Ishikawa (cell line): ENCODE results near the gene SEMA4A.

ENCODE experiments used
- CEBPB ChIP-seq: IDR thresholded peaks from 2 replicates; pipeline ENCODE4 v1.6.1; 2012
- CREB1 ChIP-seq: IDR thresholded peaks from 2 replicates; pipeline ENCODE4 v1.6.1; 2012; ENCODE audit warnings: low read depth
- EGR1 ChIP-seq: IDR thresholded peaks from 2 replicates; pipeline ENCODE4 v1.6.1; 2012
- EP300 ChIP-seq: IDR thresholded peaks from 2 replicates; pipeline ENCODE4 v1.6.1; 2012; ENCODE audit warnings: borderline replicate concordance
- FOXM1 ChIP-seq: IDR thresholded peaks from 2 replicates; pipeline ENCODE4 v1.6.1; 2012; ENCODE audit warnings: low read depth, borderline replicate concordance
- NFIC ChIP-seq: IDR thresholded peaks from 2 replicates; pipeline ENCODE4 v1.6.1; 2012
- RAD21 ChIP-seq: IDR thresholded peaks from 2 replicates; pipeline ENCODE4 v1.6.1; 2012; ENCODE audit warnings: low read depth
- TAF1 ChIP-seq: IDR thresholded peaks from 2 replicates; pipeline ENCODE4 v1.6.1; 2012; ENCODE audit warnings: low read depth, mild to moderate bottlenecking
- TCF12 ChIP-seq: IDR thresholded peaks from 2 replicates; pipeline ENCODE4 v1.6.1; 2012; ENCODE audit warnings: low read depth
- TEAD4 ChIP-seq: IDR thresholded peaks from 2 replicates; pipeline ENCODE4 v1.6.1; 2012
- YY1 ChIP-seq: IDR thresholded peaks from 2 replicates; pipeline ENCODE4 v1.6.1; 2012; ENCODE audit warnings: low read depth
- TF ChIP-seq, protein P1 (sequence below): IDR thresholded peaks from 2 replicates; pipeline ENCODE4 v1.6.1; 2012
- TF ChIP-seq, protein P2 (sequence below): IDR thresholded peaks from 2 replicates; pipeline ENCODE4 v1.6.1; 2012; ENCODE audit warnings: low read depth, mild to moderate bottlenecking
- TF ChIP-seq, protein P3 (sequence below): IDR thresholded peaks from 2 replicates; pipeline ENCODE4 v1.6.1; 2012

SEMA4A gene

DNA sequence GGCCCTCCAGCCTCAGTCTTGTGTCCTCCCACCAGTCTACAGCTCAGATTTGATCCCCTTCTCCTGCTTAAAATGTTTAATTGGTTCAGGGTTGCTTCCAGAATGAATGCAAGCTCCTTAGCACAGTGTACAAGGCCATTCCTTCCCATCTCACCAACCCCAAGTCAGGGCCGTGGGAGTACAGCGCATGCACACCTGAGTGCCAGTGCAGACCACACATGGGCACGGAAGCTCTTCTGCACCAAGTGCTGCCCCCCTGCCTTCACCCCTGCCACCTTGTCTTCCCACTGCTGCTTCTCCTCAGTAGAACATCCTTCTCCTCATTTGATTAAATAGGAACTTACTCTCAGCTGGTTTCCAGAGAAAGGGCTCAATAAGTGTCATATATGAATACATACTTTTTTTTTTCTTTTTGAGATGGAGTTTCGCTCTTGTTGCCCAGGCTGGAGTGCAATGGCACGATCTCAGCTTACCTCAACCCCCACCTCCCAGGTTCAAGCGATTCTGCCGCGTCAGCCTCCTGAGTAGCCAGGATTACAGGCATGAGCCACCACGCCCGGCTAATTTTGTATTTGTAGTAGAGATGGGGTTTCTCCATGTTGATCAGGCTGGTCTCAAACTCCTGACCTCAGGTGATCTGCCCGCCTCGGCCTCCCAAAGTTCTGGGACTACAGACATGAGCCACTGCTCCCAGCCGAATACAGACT lies 68.8 kb downstream of the SEMA4A start:
- no peak for TF ChIP-seq RAD21
- TF ChIP-seq, protein P1, sequence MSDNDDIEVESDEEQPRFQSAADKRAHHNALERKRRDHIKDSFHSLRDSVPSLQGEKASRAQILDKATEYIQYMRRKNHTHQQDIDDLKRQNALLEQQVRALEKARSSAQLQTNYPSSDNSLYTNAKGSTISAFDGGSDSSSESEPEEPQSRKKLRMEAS = no peak

GRCh38 chr1:156225677-156226014 lies 72.3 kb downstream of the SEMA4A start:
- TF ChIP-seq FOXM1 (no peak), EP300 (no peak), EGR1 (no peak), RAD21 (no peak), YY1 (no peak), CEBPB (no peak), TCF12 (no peak), NFIC (no peak), CREB1 (no peak), TEAD4 (no peak), TAF1 (no peak)
- TF ChIP-seq, protein P2, sequence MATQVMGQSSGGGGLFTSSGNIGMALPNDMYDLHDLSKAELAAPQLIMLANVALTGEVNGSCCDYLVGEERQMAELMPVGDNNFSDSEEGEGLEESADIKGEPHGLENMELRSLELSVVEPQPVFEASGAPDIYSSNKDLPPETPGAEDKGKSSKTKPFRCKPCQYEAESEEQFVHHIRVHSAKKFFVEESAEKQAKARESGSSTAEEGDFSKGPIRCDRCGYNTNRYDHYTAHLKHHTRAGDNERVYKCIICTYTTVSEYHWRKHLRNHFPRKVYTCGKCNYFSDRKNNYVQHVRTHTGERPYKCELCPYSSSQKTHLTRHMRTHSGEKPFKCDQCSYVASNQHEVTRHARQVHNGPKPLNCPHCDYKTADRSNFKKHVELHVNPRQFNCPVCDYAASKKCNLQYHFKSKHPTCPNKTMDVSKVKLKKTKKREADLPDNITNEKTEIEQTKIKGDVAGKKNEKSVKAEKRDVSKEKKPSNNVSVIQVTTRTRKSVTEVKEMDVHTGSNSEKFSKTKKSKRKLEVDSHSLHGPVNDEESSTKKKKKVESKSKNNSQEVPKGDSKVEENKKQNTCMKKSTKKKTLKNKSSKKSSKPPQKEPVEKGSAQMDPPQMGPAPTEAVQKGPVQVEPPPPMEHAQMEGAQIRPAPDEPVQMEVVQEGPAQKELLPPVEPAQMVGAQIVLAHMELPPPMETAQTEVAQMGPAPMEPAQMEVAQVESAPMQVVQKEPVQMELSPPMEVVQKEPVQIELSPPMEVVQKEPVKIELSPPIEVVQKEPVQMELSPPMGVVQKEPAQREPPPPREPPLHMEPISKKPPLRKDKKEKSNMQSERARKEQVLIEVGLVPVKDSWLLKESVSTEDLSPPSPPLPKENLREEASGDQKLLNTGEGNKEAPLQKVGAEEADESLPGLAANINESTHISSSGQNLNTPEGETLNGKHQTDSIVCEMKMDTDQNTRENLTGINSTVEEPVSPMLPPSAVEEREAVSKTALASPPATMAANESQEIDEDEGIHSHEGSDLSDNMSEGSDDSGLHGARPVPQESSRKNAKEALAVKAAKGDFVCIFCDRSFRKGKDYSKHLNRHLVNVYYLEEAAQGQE = no peak
- TF ChIP-seq, protein P3, sequence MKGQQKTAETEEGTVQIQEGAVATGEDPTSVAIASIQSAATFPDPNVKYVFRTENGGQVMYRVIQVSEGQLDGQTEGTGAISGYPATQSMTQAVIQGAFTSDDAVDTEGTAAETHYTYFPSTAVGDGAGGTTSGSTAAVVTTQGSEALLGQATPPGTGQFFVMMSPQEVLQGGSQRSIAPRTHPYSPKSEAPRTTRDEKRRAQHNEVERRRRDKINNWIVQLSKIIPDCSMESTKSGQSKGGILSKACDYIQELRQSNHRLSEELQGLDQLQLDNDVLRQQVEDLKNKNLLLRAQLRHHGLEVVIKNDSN = no peak
- TF ChIP-seq, protein P1 = no peak

- no peak for TF ChIP-seq EP300
Measured at GRCh38 chr1:156226116-156226538, 72.7 kb downstream of the SEMA4A start.

- no peak for TF ChIP-seq TEAD4
Measured at GRCh38 chr1:156226782-156227181, 73.4 kb downstream of the SEMA4A start.
